T-cell (primary cell): ENCODE measurements around the gene SRCIN1. TPM values are rescaled to one million over a fixed set of nuclear protein-coding genes. Genes with fewer than 3 reads are reported as not detected.
A peak's percentile ranks its signal among the peaks of the same experiment; 100 is the strongest.

Experiments
- ATAC-seq, 4 experiments: fragments of 200-7000 bp in 3 of 4; fragments of 150-1000 bp in 1 of 4; cut with Tn5 transposase; replicated peaks in 1 of 4; 1 replicate in 3 of 4; 2 replicates in 1 of 4; pipeline ENCODE4 v1.10.0; 2021; ENCODE audit warnings: moderate library complexity in 3 of 4, mild to moderate bottlenecking in 2 of 4, moderate number of reproducible peaks in 1 of 4
- CTCF ChIA-PET, 2 donors: fragments of 300-600 bp; sonication (Branson Sonifier 250); formaldehyde crosslinking; loops; one replicate each; lab custom pipeline; 2022; ENCODE audit warnings: antibody characterized with exemption in 2 of 2; lab: Charles Lee
- POLR2A ChIA-PET, 2 donors: fragments of 300-600 bp; sonication (Branson Sonifier 250); formaldehyde crosslinking; loops; one replicate each; lab custom pipeline; 2022; ENCODE audit warnings: antibody characterized with exemption in 2 of 2; lab: Charles Lee
- DNase-seq, 35 experiments: peaks; one replicate each; pipeline versions ENCODE4 v3.0.0 to v3.0.0-alpha.2; 2013 to 2023
- H3K27ac ChIP-seq: one replicate; pipeline ENCODE4 v1.5.1; 2013; ENCODE audit warnings: low read length
- H3K27me3 ChIP-seq, 2 experiments: replicated peaks in 1 of 2; 1 replicate in 1 of 2; 2 replicates in 1 of 2; pipeline versions ENCODE4 v1.6.1 to v1.7.0; 2013; ENCODE audit warnings: low read length in 1 of 2, mixed read lengths in 1 of 2; ENCODE audit not compliant: control insufficient read depth in 2 of 2, insufficient read depth in 2 of 2; ENCODE audit errors: extremely low read depth in 1 of 2
- H3K36me3 ChIP-seq, 2 donors: 1 replicate in 1 of 2; 2 replicates in 1 of 2; pipeline versions ENCODE4 v1.6.1 to v1.7.0; 2013; ENCODE audit warnings: low read length in 1 of 2; ENCODE audit not compliant: control insufficient read depth in 2 of 2, insufficient read depth in 1 of 2; ENCODE audit errors: extremely low read depth in 1 of 2
- H3K4me1 ChIP-seq, 2 experiments: 1 replicate in 1 of 2; 2 replicates in 1 of 2; pipeline versions ENCODE4 v1.6.1 to v1.7.0; 2013; ENCODE audit warnings: low read length in 2 of 2, mixed read lengths in 1 of 2; ENCODE audit not compliant: insufficient read depth in 2 of 2, control insufficient read depth in 1 of 2; ENCODE audit errors: extremely low read depth in 1 of 2
- H3K4me3 ChIP-seq, 2 donors: 1 replicate in 1 of 2; 2 replicates in 1 of 2; pipeline versions ENCODE4 v1.5.1 to v1.7.0; 2013; ENCODE audit warnings: mild to moderate bottlenecking in 2 of 2, low read length in 1 of 2, moderate library complexity in 1 of 2; ENCODE audit not compliant: control insufficient read depth in 1 of 2; ENCODE audit errors: extremely low read depth in 1 of 2
- H3K9me3 ChIP-seq: 2 replicates; pipeline ENCODE4 v1.7.0; 2013
- H3K27ac Mint-ChIP-seq, 2 donors: one replicate each; pipeline ENCODE4 v1.8.0; 2020 to 2021; ENCODE audit warnings: mild to moderate bottlenecking in 2 of 2, mixed read lengths in 2 of 2
- H3K27me3 Mint-ChIP-seq, 2 donors: one replicate each; pipeline ENCODE4 v1.8.0; 2021 to 2022; ENCODE audit warnings: mixed read lengths in 2 of 2
- H3K36me3 Mint-ChIP-seq: one replicate; pipeline ENCODE4 v1.8.0; 2021; ENCODE audit warnings: mixed read lengths
- H3K4me1 Mint-ChIP-seq, 3 donors: one replicate each; pipeline ENCODE4 v1.8.0; 2020 to 2022; ENCODE audit warnings: mixed read lengths in 3 of 3, mild to moderate bottlenecking in 1 of 3
- H3K4me3 Mint-ChIP-seq, 3 donors: one replicate each; pipeline ENCODE4 v1.8.0; 2020 to 2022; ENCODE audit warnings: mild to moderate bottlenecking in 3 of 3, mixed read lengths in 3 of 3, moderate library complexity in 3 of 3
- H3K9me3 Mint-ChIP-seq, 3 donors: one replicate each; pipeline ENCODE4 v1.8.0; 2020 to 2022; ENCODE audit warnings: mixed read lengths in 3 of 3
- WGBS: methylation state at CpG from one replicate; pipeline ENCODE4 v1.1.5; 2013; ENCODE audit warnings: missing lambda C conversion rate; ENCODE audit not compliant: insufficient coverage; 5-methylcytosine and 5-hydroxymethylcytosine counted together
- total RNA-seq, 35 experiments: library from RNA in 6 of 35; stranded (reverse) in 6 of 35; fragments of 120-200 nt in 1 of 35; gene quantifications; one replicate each; pipeline versions ENCODE4 v1.2.1 to v1.2.4 and lab custom pipeline; 2013 to 2026

Gene SRCIN1
- total RNA-seq, 5 donors from 2014 or later (not counting 1 experiment from before 2014, with no cell fraction given): 0.13 to 0.85 (median 0.28) TPM; not detected in 1

DNA sequence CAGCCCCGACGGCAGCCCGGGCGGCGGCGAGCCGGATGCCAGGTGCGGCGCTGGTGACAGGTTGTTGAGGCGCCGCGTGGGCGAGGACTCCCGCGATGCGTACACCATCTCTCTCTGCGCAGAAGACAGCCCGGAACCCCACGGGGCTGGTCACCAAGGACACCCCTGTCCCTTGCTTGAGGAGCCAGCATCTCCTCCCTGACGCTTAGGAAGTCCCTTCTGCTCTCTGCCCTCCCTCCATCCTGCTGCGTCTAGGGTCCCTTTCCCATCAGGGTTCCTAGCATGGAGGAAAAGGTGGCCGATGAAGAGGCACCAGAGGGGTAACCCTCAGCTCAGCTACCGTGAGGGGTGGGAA lies 43.6 kb downstream of the SRCIN1 start:
- DNase-seq (no peak), ATAC-seq (no peak)
- Histone ChIP-seq H3K4me1 (peaks cover 8 to 66% of the 10 kb centered on the region in 2 experiments), H3K9me3 (no peaks in the 10 kb centered on the region), H3K27ac (no peak overlapping the region), H3K27me3 (peaks cover 16 to 72% of the 10 kb centered on the region in 2 experiments), H3K36me3 (no peaks in the 10 kb centered on the region), H3K4me3 (no peak overlapping the region)
- ChIA-PET POLR2A (no interaction called here), CTCF (interaction anchor here in 1 of 2 donors (0.6 kb wide), 1 partner anchor 76 kb away, joined by 3 read pairs; no protein-coding TSS in a partner anchor)
- H3K27ac Mint-ChIP-seq: no peak overlapping the region
- peaks cover 33 to 52% (median 46%) of the 10 kb centered on the region in 3 donors for H3K4me1 Mint-ChIP-seq
- H3K9me3 Mint-ChIP-seq: no peaks in the 10 kb centered on the region
- H3K36me3 Mint-ChIP-seq: no peaks in the 10 kb centered on the region
- 8% methylated on average over 14 of the region's 23 CpGs for WGBS
- H3K4me3 Mint-ChIP-seq: peak overlapping the region in 1 of 3 donors; percentile 59
- H3K27me3 Mint-ChIP-seq: peaks cover 44 to 60% of the 10 kb centered on the region in 2 donors

GRCh38 chr17:38561416-38562214 lies 44.1 kb downstream of the SRCIN1 start:
- H3K9me3 ChIP-seq: no peaks in the 10 kb centered on the region
- DNase-seq (no peak), ATAC-seq (no peak)
- Mint-ChIP-seq H3K4me3 (peak overlapping the region in 1 of 3 donors; percentile 96), H3K9me3 (no peaks in the 10 kb centered on the region), H3K36me3 (no peaks in the 10 kb centered on the region), H3K4me1 (peaks cover 33 to 52% (median 41%) of the 10 kb centered on the region in 3 donors), H3K27ac (no peak overlapping the region), H3K27me3 (peaks cover 39 to 54% of the 10 kb centered on the region in 2 donors)
- ChIA-PET CTCF (interaction anchor here in 1 of 2 donors (0.6 kb wide), 1 partner anchor 75 kb away, joined by 3 read pairs; no protein-coding TSS in a partner anchor), POLR2A (interaction anchor here in 1 of 2 donors (0.5 kb wide), 1 partner anchor 34 kb away, joined by 5 read pairs; no protein-coding TSS in a partner anchor)
- H3K27ac ChIP-seq: no peak overlapping the region
- H3K4me3 ChIP-seq: no peak overlapping the region
- H3K27me3 ChIP-seq: peaks cover 15 to 67% of the 10 kb centered on the region in 2 experiments
- H3K4me1 ChIP-seq: peaks cover 8 to 66% of the 10 kb centered on the region in 2 experiments
- WGBS: 11% methylated on average over 102 of the region's 105 CpGs
- H3K36me3 ChIP-seq: no peaks in the 10 kb centered on the region

GRCh38 chr17:38560503-38561318 lies 45.0 kb downstream of the SRCIN1 start:
- POLR2A ChIA-PET: interaction anchor here in 1 of 2 donors (0.5 kb wide), 1 partner anchor 34 kb away, joined by 5 read pairs; no protein-coding TSS in a partner anchor
- DNase-seq (peak in 9 of 35 experiments; percentile 8 to 51 (median 28)), ATAC-seq (no peak)
- H3K36me3 Mint-ChIP-seq: no peaks in the 10 kb centered on the region
- H3K27me3 ChIP-seq: peaks cover 10 to 58% of the 10 kb centered on the region in 2 experiments
- no peak overlapping the region for H3K27ac ChIP-seq
- H3K4me1 Mint-ChIP-seq: peaks cover 33 to 52% (median 41%) of the 10 kb centered on the region in 3 donors
- no peaks in the 10 kb centered on the region for H3K36me3 ChIP-seq
- peaks cover 8 to 66% of the 10 kb centered on the region in 2 experiments for H3K4me1 ChIP-seq
- WGBS: 22% methylated on average over 13 of the region's 15 CpGs
- H3K9me3 ChIP-seq: no peaks in the 10 kb centered on the region
- H3K27ac Mint-ChIP-seq: peak overlapping the region in 1 of 2 donors; percentile 36
- peaks cover 32 to 47% of the 10 kb centered on the region in 2 donors for H3K27me3 Mint-ChIP-seq
- CTCF ChIA-PET: no interaction called here
- H3K4me3 Mint-ChIP-seq: peak overlapping the region; percentile 34 to 96 (median 41)
- H3K9me3 Mint-ChIP-seq: no peaks in the 10 kb centered on the region
- no peak overlapping the region for H3K4me3 ChIP-seq

DNA sequence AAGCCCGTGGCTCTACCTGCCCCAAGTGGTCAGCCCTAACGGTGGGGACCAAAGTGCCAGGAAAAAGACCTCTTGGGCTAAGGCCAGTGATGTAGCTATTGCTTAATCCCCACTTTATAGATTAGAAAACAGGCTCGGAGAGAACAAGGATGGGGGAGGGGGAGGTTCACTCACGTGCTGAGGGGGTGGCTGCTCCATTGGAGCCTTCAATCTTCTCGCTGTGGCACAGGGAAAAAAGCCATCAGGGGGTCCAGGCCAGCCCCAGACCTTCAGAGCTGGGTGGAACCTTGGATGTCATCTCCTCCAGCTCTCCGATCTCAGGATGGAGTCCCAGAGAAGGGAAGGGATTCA lies 45.9 kb downstream of the SRCIN1 start:
- Mint-ChIP-seq H3K36me3 (no peaks in the 10 kb centered on the region), H3K9me3 (no peaks in the 10 kb centered on the region), H3K4me3 (peak overlapping the region in 2 of 3 donors; percentile 90 to 96), H3K27ac (no peak overlapping the region), H3K4me1 (peaks cover 33 to 49% (median 41%) of the 10 kb centered on the region in 3 donors), H3K27me3 (peaks cover 27 to 42% of the 10 kb centered on the region in 2 donors)
- Histone ChIP-seq H3K36me3 (no peaks in the 10 kb centered on the region), H3K4me1 (peaks cover 8 to 66% of the 10 kb centered on the region in 2 experiments), H3K4me3 (peak overlapping the region; percentile 15 to 52), H3K9me3 (no peaks in the 10 kb centered on the region), H3K27ac (no peak overlapping the region), H3K27me3 (peaks cover 7 to 52% of the 10 kb centered on the region in 2 experiments)
- POLR2A ChIA-PET: no interaction called here
- 0% methylated on average over 1 of the region's 6 CpGs for WGBS
- CTCF ChIA-PET: interaction anchor here (0.5 to 3.1 kb wide), 10 partner anchors 17 to 175 kb away, joined by 3 to 26 read pairs (median 4); no protein-coding TSS in a partner anchor
- DNase-seq (no peak), ATAC-seq (no peak)

GRCh38 chr17:38559051-38559879 lies 46.5 kb downstream of the SRCIN1 start:
- H3K27ac Mint-ChIP-seq: peak overlapping the region; percentile 25 to 76
- DNase-seq (peak; percentile 62 to 92 (median 88)), ATAC-seq (peak; percentile 76 to 87 (median 80))
- H3K4me3 Mint-ChIP-seq: peak overlapping the region; percentile 90 to 96 (median 90)
- H3K27ac ChIP-seq: peak overlapping the region; percentile 46
- H3K36me3 Mint-ChIP-seq: no peaks in the 10 kb centered on the region
- H3K9me3 ChIP-seq: no peaks in the 10 kb centered on the region
- under 1% methylated on average over 36 of the region's 44 CpGs for WGBS
- no peaks in the 10 kb centered on the region for H3K9me3 Mint-ChIP-seq
- peaks cover 24 to 40% of the 10 kb centered on the region in 2 donors for H3K27me3 Mint-ChIP-seq
- peaks cover 7 to 48% of the 10 kb centered on the region in 2 experiments for H3K27me3 ChIP-seq
- POLR2A ChIA-PET: interaction anchor here in 1 of 2 donors (0.6 kb wide), 1 partner anchor 289 kb away, joined by 3 read pairs; no protein-coding TSS in a partner anchor
- peaks cover 8 to 63% of the 10 kb centered on the region in 2 experiments for H3K4me1 ChIP-seq
- peak overlapping the region; percentile 60 to 74 for H3K4me3 ChIP-seq
- CTCF ChIA-PET: interaction anchor here (0.5 to 3.1 kb wide), 29 partner anchors 7 to 927 kb away, joined by 3 to 26 read pairs (median 3); no protein-coding TSS in a partner anchor
- peaks cover 31 to 46% (median 38%) of the 10 kb centered on the region in 3 donors for H3K4me1 Mint-ChIP-seq
- H3K36me3 ChIP-seq: no peaks in the 10 kb centered on the region
